ENCODE results near the gene DLGAP4. TPM values are rescaled to one million over a fixed set of nuclear protein-coding genes. Genes with fewer than 3 reads are reported as not detected.

Gene DLGAP4
- total and polyA plus RNA-seq, 2 of the 13 experiments (the other 11 are each of a cell fraction or from before 2014, with no cell fraction given), result 15.2 to 26.7 TPM

GRCh38 chr20:36344517-36345132 is 38.5 kb downstream of the DLGAP4 start (continued):
- TF ChIP-seq NPAS2 (CRISPR knock-in tag; IDR thresholded peaks at IDR 0.05; ENCODE audit: borderline replicate concordance), result no peak
- peak; percentile 57; the same call in 1 of the 2 replicates for TF ChIP-seq ZNF652 (CRISPR knock-in tag; IDR thresholded peaks at IDR 0.05; ENCODE audit: borderline replicate concordance, low read depth)
- TF ChIP-seq PPARG (CRISPR knock-in tag; conservative IDR thresholded peaks at IDR 0.05), result peak; percentile 69
- no peak for TF ChIP-seq FIP1L1 (IDR thresholded peaks at IDR 0.05; ENCODE audit: borderline replicate concordance, insufficient read depth, low read depth, low read length)
- TF ChIP-seq ZNF354B (CRISPR knock-in tag; IDR thresholded peaks at IDR 0.05), result no peak
- no peak for TF ChIP-seq ZBTB8A (CRISPR knock-in tag; IDR thresholded peaks at IDR 0.05; ENCODE audit: borderline replicate concordance, low read depth)
- no peak for TF ChIP-seq ZZZ3 (CRISPR knock-in tag; IDR thresholded peaks at IDR 0.05; ENCODE audit: borderline replicate concordance)
- peak; percentile 55; the same call in 1 of the 2 replicates for TF ChIP-seq ZNF788 (CRISPR knock-in tag; IDR thresholded peaks at IDR 0.05; ENCODE audit: borderline replicate concordance)
- TF ChIP-seq ETS1 (CRISPR knock-in tag; IDR thresholded peaks at IDR 0.05), result 0 out of 2 replicates have a peak, but pooled peaks have one; percentile 14
- peak; percentile 61; the same call in 1 of the 2 replicates for TF ChIP-seq ZNF770 (CRISPR knock-in tag; IDR thresholded peaks at IDR 0.05)
- no peak for TF ChIP-seq CTCF (CRISPR knock-in tag; IDR thresholded peaks at IDR 0.05)
- TF ChIP-seq TCF7L2 (IDR thresholded peaks at IDR 0.05; ENCODE audit: low read depth, low read length), result no peak
- peak; percentile 80 for TF ChIP-seq ELF3 (CRISPR knock-in tag; IDR thresholded peaks at IDR 0.05)
- no peak for TF ChIP-seq KDM6A (CRISPR knock-in tag; IDR thresholded peaks at IDR 0.05; ENCODE audit: low read depth)
- TF ChIP-seq TFAP4 (IDR thresholded peaks at IDR 0.05; ENCODE audit: borderline replicate concordance, low read depth), result no peak
- TF ChIP-seq FOSL2 (CRISPR knock-in tag; IDR thresholded peaks at IDR 0.05), result peak; percentile 55
- peak; percentile 19; the same call in 1 of the 2 replicates for TF ChIP-seq ARID4A (CRISPR knock-in tag; IDR thresholded peaks at IDR 0.05; ENCODE audit: borderline replicate concordance)
- TF ChIP-seq RBFOX2 (IDR thresholded peaks at IDR 0.05; ENCODE audit: low read depth, low read length), result no peak
- peak; percentile 89; the same call in 1 of the 2 replicates for TF ChIP-seq ZNF766 (CRISPR knock-in tag; IDR thresholded peaks at IDR 0.05; ENCODE audit: borderline replicate concordance)

All from HepG2 (cell line).